Neural cell (in vitro differentiated cells): ENCODE results near the gene IDUA.

Source experiments
- CTCF ChIP-seq: fragments of 450-650 bp; IDR thresholded peaks from 2 replicates; pipeline ENCODE4 v1.5.1; 2014; ENCODE audit warnings: antibody characterized with exemption, mild to moderate bottlenecking, moderate library complexity; ENCODE audit not compliant: poor library complexity, severe bottlenecking
- EP300 ChIP-seq: fragments of 450-650 bp; conservative IDR thresholded peaks from 2 replicates; pipeline ENCODE4 v1.6.1; 2014; ENCODE audit warnings: antibody characterized with exemption, mild to moderate bottlenecking, moderate library complexity; ENCODE audit not compliant: poor library complexity, severe bottlenecking
- MXI1 ChIP-seq: fragments of 450-650 bp; conservative IDR thresholded peaks from 2 replicates; pipeline ENCODE4 v1.6.1; 2014; ENCODE audit warnings: antibody characterized with exemption, mild to moderate bottlenecking; ENCODE audit not compliant: poor library complexity, severe bottlenecking
- POLR2AphosphoS5 ChIP-seq: IDR thresholded peaks from 2 replicates; pipeline ENCODE4 v1.6.1; 2012
- RAD21 ChIP-seq: fragments of 450-650 bp; conservative IDR thresholded peaks from 2 replicates; pipeline ENCODE4 v1.6.1; 2014; ENCODE audit warnings: antibody characterized with exemption, mild to moderate bottlenecking, moderate library complexity
- TAF1 ChIP-seq: IDR thresholded peaks from 2 replicates; pipeline ENCODE4 v1.6.1; 2012; ENCODE audit warnings: low read depth
- TF ChIP-seq, protein P1 (sequence below): IDR thresholded peaks from 2 replicates; pipeline ENCODE4 v1.6.1; 2012; ENCODE audit warnings: borderline replicate concordance

DNA sequence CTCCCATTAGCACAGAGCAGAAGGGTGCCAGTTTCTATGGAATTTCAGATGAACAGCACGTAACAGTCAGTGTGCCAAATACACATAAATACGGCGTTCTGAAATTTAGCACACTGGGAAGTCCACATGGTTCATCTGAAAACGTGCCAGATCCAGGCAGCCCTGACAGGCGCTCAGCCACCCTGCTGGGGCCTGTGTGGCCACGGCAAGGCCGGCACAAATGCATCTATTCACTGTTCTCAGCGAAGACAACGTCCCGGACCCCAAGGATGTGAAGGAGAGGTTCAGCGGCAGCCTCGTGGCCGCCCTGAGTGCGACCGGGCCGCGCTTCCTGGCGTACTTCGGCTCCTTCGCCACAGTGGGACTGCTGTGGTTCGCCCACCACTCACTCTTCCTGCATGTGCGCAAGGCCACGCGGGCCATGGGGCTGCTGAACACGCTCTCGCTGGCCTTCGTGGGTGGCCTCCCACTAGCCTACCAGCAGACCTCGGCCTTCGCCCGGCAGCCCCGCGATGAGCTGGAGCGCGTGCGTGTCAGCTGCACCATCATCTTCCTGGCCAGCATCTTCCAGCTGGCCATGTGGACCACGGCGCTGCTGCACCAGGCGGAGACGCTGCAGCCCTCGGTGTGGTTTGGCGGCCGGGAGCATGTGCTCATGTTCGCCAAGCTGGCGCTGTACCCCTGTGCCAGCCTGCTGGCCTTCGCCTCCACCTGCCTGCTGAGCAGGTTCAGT, 29.1 kb upstream of the IDUA start:
- TF ChIP-seq TAF1 = no peak
- no peak for TF ChIP-seq CTCF
- TF ChIP-seq, protein P1, sequence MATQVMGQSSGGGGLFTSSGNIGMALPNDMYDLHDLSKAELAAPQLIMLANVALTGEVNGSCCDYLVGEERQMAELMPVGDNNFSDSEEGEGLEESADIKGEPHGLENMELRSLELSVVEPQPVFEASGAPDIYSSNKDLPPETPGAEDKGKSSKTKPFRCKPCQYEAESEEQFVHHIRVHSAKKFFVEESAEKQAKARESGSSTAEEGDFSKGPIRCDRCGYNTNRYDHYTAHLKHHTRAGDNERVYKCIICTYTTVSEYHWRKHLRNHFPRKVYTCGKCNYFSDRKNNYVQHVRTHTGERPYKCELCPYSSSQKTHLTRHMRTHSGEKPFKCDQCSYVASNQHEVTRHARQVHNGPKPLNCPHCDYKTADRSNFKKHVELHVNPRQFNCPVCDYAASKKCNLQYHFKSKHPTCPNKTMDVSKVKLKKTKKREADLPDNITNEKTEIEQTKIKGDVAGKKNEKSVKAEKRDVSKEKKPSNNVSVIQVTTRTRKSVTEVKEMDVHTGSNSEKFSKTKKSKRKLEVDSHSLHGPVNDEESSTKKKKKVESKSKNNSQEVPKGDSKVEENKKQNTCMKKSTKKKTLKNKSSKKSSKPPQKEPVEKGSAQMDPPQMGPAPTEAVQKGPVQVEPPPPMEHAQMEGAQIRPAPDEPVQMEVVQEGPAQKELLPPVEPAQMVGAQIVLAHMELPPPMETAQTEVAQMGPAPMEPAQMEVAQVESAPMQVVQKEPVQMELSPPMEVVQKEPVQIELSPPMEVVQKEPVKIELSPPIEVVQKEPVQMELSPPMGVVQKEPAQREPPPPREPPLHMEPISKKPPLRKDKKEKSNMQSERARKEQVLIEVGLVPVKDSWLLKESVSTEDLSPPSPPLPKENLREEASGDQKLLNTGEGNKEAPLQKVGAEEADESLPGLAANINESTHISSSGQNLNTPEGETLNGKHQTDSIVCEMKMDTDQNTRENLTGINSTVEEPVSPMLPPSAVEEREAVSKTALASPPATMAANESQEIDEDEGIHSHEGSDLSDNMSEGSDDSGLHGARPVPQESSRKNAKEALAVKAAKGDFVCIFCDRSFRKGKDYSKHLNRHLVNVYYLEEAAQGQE = no peak
- no peak for TF ChIP-seq EP300
- TF ChIP-seq POLR2AphosphoS5 = no peak
- no peak for TF ChIP-seq MXI1
- no peak for TF ChIP-seq RAD21
